ENCODE data around the gene LBH. TPM values are rescaled to one million over a fixed set of nuclear protein-coding genes. Genes with fewer than 3 reads are reported as not detected.

Gene LBH
- total RNA-seq, 1 experiment from 2014 or later = 1.2 TPM

GRCh38 chr2:30273574-30273929 is 42.2 kb downstream of the LBH start:
- H3K4me1 ChIP-seq (ENCODE audit: control insufficient read depth in 1 of 2, insufficient read depth in 2 of 2, low read length in 2 of 2) = peaks cover 22 to 28% of the 10 kb centered on the region in 2 experiments
- H3K9me3 ChIP-seq (ENCODE audit: control insufficient read depth in 1 of 2, insufficient read depth in 1 of 2, low read depth in 1 of 2, low read length in 2 of 2) = no peaks in the 10 kb centered on the region
- no peak for TF ChIP-seq EZH2 (IDR thresholded peaks at IDR 0.05)
- no peak for TF ChIP-seq POLR2A (IDR thresholded peaks at IDR 0.05; ENCODE audit: borderline replicate concordance, extremely low read depth, insufficient read depth, insufficient read length)
- TF ChIP-seq, protein P1, sequence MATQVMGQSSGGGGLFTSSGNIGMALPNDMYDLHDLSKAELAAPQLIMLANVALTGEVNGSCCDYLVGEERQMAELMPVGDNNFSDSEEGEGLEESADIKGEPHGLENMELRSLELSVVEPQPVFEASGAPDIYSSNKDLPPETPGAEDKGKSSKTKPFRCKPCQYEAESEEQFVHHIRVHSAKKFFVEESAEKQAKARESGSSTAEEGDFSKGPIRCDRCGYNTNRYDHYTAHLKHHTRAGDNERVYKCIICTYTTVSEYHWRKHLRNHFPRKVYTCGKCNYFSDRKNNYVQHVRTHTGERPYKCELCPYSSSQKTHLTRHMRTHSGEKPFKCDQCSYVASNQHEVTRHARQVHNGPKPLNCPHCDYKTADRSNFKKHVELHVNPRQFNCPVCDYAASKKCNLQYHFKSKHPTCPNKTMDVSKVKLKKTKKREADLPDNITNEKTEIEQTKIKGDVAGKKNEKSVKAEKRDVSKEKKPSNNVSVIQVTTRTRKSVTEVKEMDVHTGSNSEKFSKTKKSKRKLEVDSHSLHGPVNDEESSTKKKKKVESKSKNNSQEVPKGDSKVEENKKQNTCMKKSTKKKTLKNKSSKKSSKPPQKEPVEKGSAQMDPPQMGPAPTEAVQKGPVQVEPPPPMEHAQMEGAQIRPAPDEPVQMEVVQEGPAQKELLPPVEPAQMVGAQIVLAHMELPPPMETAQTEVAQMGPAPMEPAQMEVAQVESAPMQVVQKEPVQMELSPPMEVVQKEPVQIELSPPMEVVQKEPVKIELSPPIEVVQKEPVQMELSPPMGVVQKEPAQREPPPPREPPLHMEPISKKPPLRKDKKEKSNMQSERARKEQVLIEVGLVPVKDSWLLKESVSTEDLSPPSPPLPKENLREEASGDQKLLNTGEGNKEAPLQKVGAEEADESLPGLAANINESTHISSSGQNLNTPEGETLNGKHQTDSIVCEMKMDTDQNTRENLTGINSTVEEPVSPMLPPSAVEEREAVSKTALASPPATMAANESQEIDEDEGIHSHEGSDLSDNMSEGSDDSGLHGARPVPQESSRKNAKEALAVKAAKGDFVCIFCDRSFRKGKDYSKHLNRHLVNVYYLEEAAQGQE (IDR thresholded peaks at IDR 0.05; ENCODE audit: low read depth) = no peak
- TF ChIP-seq, protein P2, sequence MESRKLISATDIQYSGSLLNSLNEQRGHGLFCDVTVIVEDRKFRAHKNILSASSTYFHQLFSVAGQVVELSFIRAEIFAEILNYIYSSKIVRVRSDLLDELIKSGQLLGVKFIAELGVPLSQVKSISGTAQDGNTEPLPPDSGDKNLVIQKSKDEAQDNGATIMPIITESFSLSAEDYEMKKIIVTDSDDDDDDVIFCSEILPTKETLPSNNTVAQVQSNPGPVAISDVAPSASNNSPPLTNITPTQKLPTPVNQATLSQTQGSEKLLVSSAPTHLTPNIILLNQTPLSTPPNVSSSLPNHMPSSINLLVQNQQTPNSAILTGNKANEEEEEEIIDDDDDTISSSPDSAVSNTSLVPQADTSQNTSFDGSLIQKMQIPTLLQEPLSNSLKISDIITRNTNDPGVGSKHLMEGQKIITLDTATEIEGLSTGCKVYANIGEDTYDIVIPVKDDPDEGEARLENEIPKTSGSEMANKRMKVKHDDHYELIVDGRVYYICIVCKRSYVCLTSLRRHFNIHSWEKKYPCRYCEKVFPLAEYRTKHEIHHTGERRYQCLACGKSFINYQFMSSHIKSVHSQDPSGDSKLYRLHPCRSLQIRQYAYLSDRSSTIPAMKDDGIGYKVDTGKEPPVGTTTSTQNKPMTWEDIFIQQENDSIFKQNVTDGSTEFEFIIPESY (IDR thresholded peaks at IDR 0.05; ENCODE audit: extremely low read depth, insufficient replicate concordance, low read length) = no peak
- TF ChIP-seq EGR1 (IDR thresholded peaks at IDR 0.05; ENCODE audit: low read depth) = no peak
- TF ChIP-seq, protein P3, sequence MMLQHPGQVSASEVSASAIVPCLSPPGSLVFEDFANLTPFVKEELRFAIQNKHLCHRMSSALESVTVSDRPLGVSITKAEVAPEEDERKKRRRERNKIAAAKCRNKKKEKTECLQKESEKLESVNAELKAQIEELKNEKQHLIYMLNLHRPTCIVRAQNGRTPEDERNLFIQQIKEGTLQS (IDR thresholded peaks at IDR 0.05) = no peak
- no peak for TF ChIP-seq YY1 (IDR thresholded peaks at IDR 0.05; ENCODE audit: extremely low read depth, insufficient replicate concordance, low read depth, low read length)
- TF ChIP-seq SP1 (IDR thresholded peaks at IDR 0.05; ENCODE audit: low read depth) = no peak
- no peak for TF ChIP-seq JUND (IDR thresholded peaks at IDR 0.05)
- no peak for TF ChIP-seq ZFX (IDR thresholded peaks at IDR 0.05)
- TF ChIP-seq CTCF (IDR thresholded peaks at IDR 0.05 in 2 of 3, conservative IDR thresholded peaks at IDR 0.05 in 1 of 3; ENCODE audit: borderline replicate concordance in 1 of 3, insufficient read depth in 1 of 3, low read depth in 2 of 3, low read length in 2 of 3) = no peak
- TF ChIP-seq SRF (IDR thresholded peaks at IDR 0.05; ENCODE audit: low read depth) = no peak
- TF ChIP-seq CEBPB (IDR thresholded peaks at IDR 0.05; ENCODE audit: low read depth) = no peak
- no peak for TF ChIP-seq ZNF274 (IDR thresholded peaks at IDR 0.05; ENCODE audit: low read depth, low read length)
- TF ChIP-seq ELF1 (IDR thresholded peaks at IDR 0.05; ENCODE audit: borderline replicate concordance, low read depth) = no peak
- no peak overlapping the region for H3K9ac ChIP-seq (ENCODE audit: low read length)
- H4K20me1 ChIP-seq (ENCODE audit: insufficient read depth) = no peaks in the 10 kb centered on the region
- peak; percentile 25; the same call in 1 of the 2 replicates for ATAC-seq
- ChIA-PET POLR2A (no interaction called here), CTCF (no interaction called here), RAD21 (ENCODE audit: low non-redundant PET in 1 of 2, low total read pairs in 2 of 2, uncharacterized antibody in 2 of 2, unreplicated experiment in 2 of 2) (no interaction called here)
- DNase-seq (ENCODE audit: low read depth, low spot score) = no peak
- H3K4me3 ChIP-seq (replicated peaks in 1 of 2; ENCODE audit: low read depth in 1 of 2, low read length in 2 of 2) = no peak overlapping the region
- no peaks in the 10 kb centered on the region for H3K36me3 ChIP-seq (ENCODE audit: control insufficient read depth in 1 of 2, insufficient read depth in 2 of 2, low read length in 2 of 2)
- intact Hi-C loops (cut with micrococcal nuclease) = no loop called here
- no TSS peak for BruUV-seq (replicated peaks)
- H3K4me2 ChIP-seq (ENCODE audit: low read length) = peak overlapping the region; percentile 55
- H2AFZ ChIP-seq (ENCODE audit: low read depth, low read length, poor library complexity, severe bottlenecking) = peak overlapping the region; percentile 34
- no peaks in the 10 kb centered on the region for H3K27me3 ChIP-seq (ENCODE audit: insufficient read depth, low read length)
- H3K27ac ChIP-seq (ENCODE audit: low read depth, low read length) = no peak overlapping the region; the same call in 1 of the 2 replicates
- H3K9me2 ChIP-seq (ENCODE audit: insufficient read depth) = no peaks in the 10 kb centered on the region
- H3K79me2 ChIP-seq (ENCODE audit: insufficient read depth, low read length) = no peaks in the 10 kb centered on the region
